ENCODE results near the gene TUBGCP2. TPM values are rescaled to one million over a fixed set of nuclear protein-coding genes. Genes with fewer than 3 reads are reported as not detected.

TUBGCP2 gene
- total and polyA plus RNA-seq, 2 of the 13 experiments (the other 11 are each of a cell fraction or from before 2014, with no cell fraction given) = 21.3 to 34.5 TPM

- TF ChIP-seq REST (IDR thresholded peaks at IDR 0.05; ENCODE audit: borderline replicate concordance in 1 of 2, low read depth in 1 of 2, low read length in 2 of 2) (no peak), ZNF660 (CRISPR knock-in tag; IDR thresholded peaks at IDR 0.05; ENCODE audit: borderline replicate concordance, low read depth) (no peak), MXI1 (IDR thresholded peaks at IDR 0.05; ENCODE audit: borderline replicate concordance, low read depth, low read length) (no peak), HNF4G (IDR thresholded peaks at IDR 0.05; ENCODE audit: borderline replicate concordance, low read depth, low read length) (no peak), HNF4G (CRISPR knock-in tag; IDR thresholded peaks at IDR 0.05; ENCODE audit: borderline replicate concordance, low read depth) (no peak), ZNF160 (CRISPR knock-in tag; IDR thresholded peaks at IDR 0.05) (no peak), GLMP (CRISPR knock-in tag; IDR thresholded peaks at IDR 0.05; ENCODE audit: borderline replicate concordance) (no peak), SOX13 (IDR thresholded peaks at IDR 0.05) (no peak), SOX13 (CRISPR knock-in tag; conservative IDR thresholded peaks at IDR 0.05 in 1 of 2, IDR thresholded peaks at IDR 0.05 in 1 of 2) (no peak), ZNF354B (CRISPR knock-in tag; IDR thresholded peaks at IDR 0.05) (no peak), RBM22 (optimal IDR thresholded peaks at IDR 0.05; ENCODE audit: low read length) (no peak), GATAD1 (CRISPR knock-in tag; IDR thresholded peaks at IDR 0.05) (no peak), ZNF34 (CRISPR knock-in tag; IDR thresholded peaks at IDR 0.05; ENCODE audit: borderline replicate concordance) (no peak), ZFX (CRISPR knock-in tag; IDR thresholded peaks at IDR 0.05; ENCODE audit: low read depth) (no peak), KLF15 (CRISPR knock-in tag; IDR thresholded peaks at IDR 0.05; ENCODE audit: borderline replicate concordance) (no peak), MXD4 (CRISPR knock-in tag; IDR thresholded peaks at IDR 0.05) (no peak), NAIF1 (CRISPR knock-in tag; IDR thresholded peaks at IDR 0.05; ENCODE audit: borderline replicate concordance) (no peak)
These were observed 48.0 kb upstream of the TUBGCP2 start (continued) for GRCh38 chr10:133356549-133357284.
